ENCODE data around the gene OXSM. TPM values are rescaled to one million over a fixed set of nuclear protein-coding genes. Genes with fewer than 3 reads are reported as not detected.

The OXSM gene
- total RNA-seq, 1 experiment from 2014 or later = 0.28 TPM

- ChIA-PET POLR2A (no interaction called here), CTCF (no interaction called here)
- TF ChIP-seq SIN3A (IDR thresholded peaks at IDR 0.05; ENCODE audit: borderline replicate concordance, insufficient read depth, low read depth, low read length) (no peak), TCF7L2 (IDR thresholded peaks at IDR 0.05; ENCODE audit: low read depth, low read length) (no peak), REST (IDR thresholded peaks at IDR 0.05; ENCODE audit: insufficient read depth in 1 of 2, low read depth in 2 of 2, low read length in 1 of 2) (no peak), POLR2AphosphoS5 (IDR thresholded peaks at IDR 0.05; ENCODE audit: low read depth, low read length) (no peak), CTCF (IDR thresholded peaks at IDR 0.05) (no peak)
- Histone ChIP-seq H3K27ac (ENCODE audit: low read length) (no peak overlapping the region), H3K27me3 (ENCODE audit: control insufficient read depth, insufficient read depth, low read length) (no peaks in the 10 kb centered on the region), H3K36me3 (ENCODE audit: control insufficient read depth, insufficient read depth, low read length) (no peaks in the 10 kb centered on the region), H3K4me1 (ENCODE audit: control insufficient read depth, insufficient read depth, low read length) (no peaks in the 10 kb centered on the region), H3K4me3 (ENCODE audit: low read depth in 2 of 2, low read length in 2 of 2) (no peak overlapping the region), H3K9me3 (ENCODE audit: control insufficient read depth, insufficient read depth, low read depth, low read length) (no peaks in the 10 kb centered on the region)
- intact Hi-C loops (cut with micrococcal nuclease; ENCODE audit: unreplicated experiment) (no loop called here), in situ Hi-C loops (cut with HindIII; ENCODE audit: low pct_unique_long_range_greater_than_20kb, low sequenced_read_pairs) (no loop called here)
- BruUV-seq (replicated peaks) = no TSS peak
- DNase-seq (ENCODE audit: low read depth, low spot score) (no peak), ATAC-seq (no peak)
Observed at GRCh38 chr3:25801786-25802185, 11.9 kb downstream of the OXSM start.

- no peak for DNase-seq (ENCODE audit: low read depth, low spot score)
- no peaks in the 10 kb centered on the region for H3K27me3 ChIP-seq (ENCODE audit: control insufficient read depth, insufficient read depth, low read length)
- no peak for ATAC-seq
- intact Hi-C loops (cut with micrococcal nuclease; ENCODE audit: unreplicated experiment) (no loop called here), in situ Hi-C loops (cut with HindIII; ENCODE audit: low pct_unique_long_range_greater_than_20kb, low sequenced_read_pairs) (no loop called here)
- ChIA-PET POLR2A (interaction anchor here (0.7 kb wide), 1 partner anchor 882 kb away, joined by 4 read pairs; no protein-coding TSS in a partner anchor), CTCF (no interaction called here)
- BruUV-seq (replicated peaks) = no TSS peak
- TF ChIP-seq TCF7L2 (IDR thresholded peaks at IDR 0.05; ENCODE audit: low read depth, low read length) = no peak
- no peak for TF ChIP-seq POLR2AphosphoS5 (IDR thresholded peaks at IDR 0.05; ENCODE audit: low read depth, low read length)
- no peak for TF ChIP-seq CTCF (IDR thresholded peaks at IDR 0.05)
- no peak for TF ChIP-seq SIN3A (IDR thresholded peaks at IDR 0.05; ENCODE audit: borderline replicate concordance, insufficient read depth, low read depth, low read length)
- no peak for TF ChIP-seq REST (IDR thresholded peaks at IDR 0.05; ENCODE audit: insufficient read depth in 1 of 2, low read depth in 2 of 2, low read length in 1 of 2)
- H3K36me3 ChIP-seq (ENCODE audit: control insufficient read depth, insufficient read depth, low read length) = no peaks in the 10 kb centered on the region
- no peaks in the 10 kb centered on the region for H3K9me3 ChIP-seq (ENCODE audit: control insufficient read depth, insufficient read depth, low read depth, low read length)
- H3K4me1 ChIP-seq (ENCODE audit: control insufficient read depth, insufficient read depth, low read length) = no peaks in the 10 kb centered on the region
- no peak overlapping the region for H3K4me3 ChIP-seq (ENCODE audit: low read depth in 2 of 2, low read length in 2 of 2)
- no peak overlapping the region for H3K27ac ChIP-seq (ENCODE audit: low read length)
Observed at GRCh38 chr3:25803833-25804232, 13.9 kb downstream of the OXSM start.

Measured in Panc1 (cell line).